ENCODE results near the gene TTC16.
"Not testable (repeated sequence)": the region's sequence is repeated elsewhere in the genome, so short reads cannot be mapped to it uniquely, and the experiment has no call there.

TTC16 gene

GRCh38 chr9:127779136-127779981, 63.5 kb downstream of the TTC16 start:
- no peak overlapping the region for H3K4me3 ChIP-seq
- TF ChIP-seq CTCF (IDR thresholded peaks at IDR 0.05), result no peak
- peak overlapping the region in 1 of 2 donors; percentile 78 for H3K27ac ChIP-seq
- no peak for DNase-seq (ENCODE audit: low spot score)

GRCh38 chr9:127780126-127780885, 64.4 kb downstream of the TTC16 start:
- no peak for DNase-seq (ENCODE audit: low spot score)
- Histone ChIP-seq H3K27ac (peak overlapping the region in 1 of 2 donors; percentile 16), H3K4me3 (no peak overlapping the region)
- TF ChIP-seq CTCF (IDR thresholded peaks at IDR 0.05), result no peak

- not testable (repeated sequence) for DNase-seq (ENCODE audit: low spot score); H3K4me3 ChIP-seq
- peak overlapping the region in 1 of 2 donors; percentile 16 for H3K27ac ChIP-seq
Measured at GRCh38 chr9:127780909-127781308, 65.0 kb downstream of the TTC16 start.
